ENCODE data around the gene NMUR1.

NMUR1 gene

DNA sequence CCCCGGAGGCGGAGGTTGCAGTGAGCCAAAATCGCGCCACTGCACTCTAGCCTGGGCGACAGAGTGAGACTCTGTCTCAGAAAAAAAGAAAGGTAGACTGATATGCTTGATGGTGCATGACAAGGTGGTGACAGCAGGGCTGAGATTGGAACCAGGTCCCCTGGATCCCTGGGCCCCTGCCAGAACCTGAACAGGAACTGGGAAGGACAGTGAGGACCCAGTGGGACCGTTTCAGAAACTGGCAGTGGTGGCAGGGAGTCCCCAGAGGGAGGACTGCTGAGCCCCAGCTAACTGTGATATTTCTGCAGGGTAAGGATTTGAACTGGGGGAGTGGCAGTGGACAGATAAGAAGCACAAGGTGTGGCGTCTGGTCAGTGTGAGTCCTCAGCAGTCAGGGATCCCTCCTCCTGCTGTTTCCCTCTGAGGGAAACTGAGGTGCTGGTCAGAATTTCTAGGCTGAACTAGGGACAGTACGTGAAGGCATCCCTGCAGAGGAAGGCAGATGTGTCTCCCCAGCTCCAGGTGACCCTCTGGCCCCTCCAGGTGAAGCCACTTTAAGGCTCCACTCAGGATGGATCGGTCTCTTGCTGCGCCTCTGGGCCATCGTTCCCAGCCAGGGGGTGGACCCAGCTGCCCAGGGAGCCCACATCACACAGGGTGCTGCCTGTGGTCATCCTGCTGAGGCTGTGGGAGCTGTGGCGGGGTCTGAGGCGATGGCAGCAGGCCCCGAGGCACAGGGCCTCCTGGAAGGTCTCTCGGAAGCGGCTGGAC, 5.6 kb downstream of the NMUR1 start:
- H3K4me3 ChIP-seq (ENCODE audit: low read depth, low read length), result no peak overlapping the region
- DNase-seq (ENCODE audit: low read depth), result no peak
- TF ChIP-seq, protein P1, sequence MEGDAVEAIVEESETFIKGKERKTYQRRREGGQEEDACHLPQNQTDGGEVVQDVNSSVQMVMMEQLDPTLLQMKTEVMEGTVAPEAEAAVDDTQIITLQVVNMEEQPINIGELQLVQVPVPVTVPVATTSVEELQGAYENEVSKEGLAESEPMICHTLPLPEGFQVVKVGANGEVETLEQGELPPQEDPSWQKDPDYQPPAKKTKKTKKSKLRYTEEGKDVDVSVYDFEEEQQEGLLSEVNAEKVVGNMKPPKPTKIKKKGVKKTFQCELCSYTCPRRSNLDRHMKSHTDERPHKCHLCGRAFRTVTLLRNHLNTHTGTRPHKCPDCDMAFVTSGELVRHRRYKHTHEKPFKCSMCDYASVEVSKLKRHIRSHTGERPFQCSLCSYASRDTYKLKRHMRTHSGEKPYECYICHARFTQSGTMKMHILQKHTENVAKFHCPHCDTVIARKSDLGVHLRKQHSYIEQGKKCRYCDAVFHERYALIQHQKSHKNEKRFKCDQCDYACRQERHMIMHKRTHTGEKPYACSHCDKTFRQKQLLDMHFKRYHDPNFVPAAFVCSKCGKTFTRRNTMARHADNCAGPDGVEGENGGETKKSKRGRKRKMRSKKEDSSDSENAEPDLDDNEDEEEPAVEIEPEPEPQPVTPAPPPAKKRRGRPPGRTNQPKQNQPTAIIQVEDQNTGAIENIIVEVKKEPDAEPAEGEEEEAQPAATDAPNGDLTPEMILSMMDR (IDR thresholded peaks at IDR 0.05; ENCODE audit: insufficient read depth, low read depth, low read length, missing control alignments), result no peak

DNA sequence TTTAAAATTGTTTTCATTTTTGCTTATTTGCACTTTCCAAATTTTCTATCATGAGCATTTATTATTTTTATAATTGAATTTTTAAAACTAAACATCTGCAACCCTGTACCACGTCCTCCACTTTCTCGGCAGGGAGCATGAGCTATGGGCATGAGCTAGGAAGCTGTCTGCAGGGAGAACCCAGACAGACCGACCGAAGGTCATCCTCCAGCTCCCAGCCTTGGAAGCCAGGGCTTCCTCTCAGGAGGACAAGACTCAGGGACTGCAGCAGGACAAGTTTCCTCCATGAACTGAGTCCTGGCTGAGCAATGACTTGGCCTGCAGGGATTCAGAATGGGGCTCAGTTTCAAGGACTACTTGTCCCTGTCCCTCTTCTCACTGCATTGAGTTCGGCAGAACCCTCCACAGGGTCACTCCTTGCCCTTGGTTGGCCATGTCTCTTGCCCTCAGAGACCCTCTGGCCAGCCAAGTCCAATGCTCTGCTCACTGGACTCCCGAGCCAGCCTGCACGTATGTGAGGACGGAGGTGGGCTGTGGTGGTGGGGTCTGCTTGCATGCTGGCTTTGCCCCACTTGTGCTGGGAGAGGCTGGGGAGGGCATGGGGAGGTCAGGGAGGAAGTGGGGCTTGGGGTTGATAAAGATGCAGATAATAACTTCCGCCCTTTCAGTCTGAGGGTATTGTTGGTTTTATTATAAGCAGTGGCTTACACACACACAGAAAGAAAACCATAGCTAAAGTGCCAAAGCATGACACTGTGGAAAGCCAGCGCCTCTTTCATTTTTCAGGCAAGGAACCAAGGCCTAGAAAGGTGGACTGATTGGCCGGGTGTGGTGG, 6.6 kb downstream of the NMUR1 start:
- TF ChIP-seq, protein P1 (IDR thresholded peaks at IDR 0.05; ENCODE audit: insufficient read depth, low read depth, low read length, missing control alignments), result no peak
- DNase-seq (ENCODE audit: low read depth), result no peak

DNA sequence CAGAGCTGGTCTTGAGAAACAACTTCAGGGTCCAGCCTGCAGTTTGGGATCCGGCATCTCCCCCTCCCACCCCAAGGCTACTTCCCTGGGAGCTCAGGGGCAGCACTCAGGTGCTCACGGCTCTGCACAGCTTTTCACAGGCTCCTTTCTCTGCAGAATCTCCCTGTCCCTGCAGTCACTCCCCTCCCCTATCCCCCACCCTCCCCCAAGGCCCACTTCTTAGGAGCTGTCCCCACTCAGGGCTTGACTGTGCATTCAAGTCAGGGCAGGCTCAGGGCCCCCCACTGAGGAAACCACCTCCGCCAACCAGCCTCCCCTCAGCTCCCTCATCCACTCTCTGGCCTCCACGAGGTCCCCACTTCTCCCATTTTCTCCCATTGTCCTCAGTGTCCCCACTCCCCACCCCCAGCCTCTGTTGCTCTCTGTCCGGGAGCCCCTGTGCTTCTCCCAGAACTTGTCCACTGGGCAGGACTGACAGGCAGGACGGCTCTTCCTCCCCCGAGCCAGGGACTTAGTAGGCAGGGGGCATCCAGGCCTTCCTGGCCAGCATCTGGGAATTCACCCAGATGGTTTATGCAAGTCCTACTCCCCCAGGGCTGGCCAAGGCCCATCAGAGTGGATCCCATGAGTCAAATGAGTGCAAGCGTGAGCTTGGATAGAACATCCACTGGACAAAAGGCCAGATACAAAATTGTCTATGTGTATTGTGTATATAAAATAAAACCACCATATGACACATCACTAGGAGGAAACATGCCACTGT, 7.6 kb downstream of the NMUR1 start:
- DNase-seq (ENCODE audit: low read depth), result no peak
- H3K4me3 ChIP-seq (ENCODE audit: low read depth, low read length), result no peak overlapping the region
- TF ChIP-seq, protein P1 (IDR thresholded peaks at IDR 0.05; ENCODE audit: insufficient read depth, low read depth, low read length, missing control alignments), result no peak

More for the DNA sequence above, 6.6 kb downstream of the NMUR1 start:
- H3K4me3 ChIP-seq (ENCODE audit: low read depth, low read length), result no peak overlapping the region

DNA sequence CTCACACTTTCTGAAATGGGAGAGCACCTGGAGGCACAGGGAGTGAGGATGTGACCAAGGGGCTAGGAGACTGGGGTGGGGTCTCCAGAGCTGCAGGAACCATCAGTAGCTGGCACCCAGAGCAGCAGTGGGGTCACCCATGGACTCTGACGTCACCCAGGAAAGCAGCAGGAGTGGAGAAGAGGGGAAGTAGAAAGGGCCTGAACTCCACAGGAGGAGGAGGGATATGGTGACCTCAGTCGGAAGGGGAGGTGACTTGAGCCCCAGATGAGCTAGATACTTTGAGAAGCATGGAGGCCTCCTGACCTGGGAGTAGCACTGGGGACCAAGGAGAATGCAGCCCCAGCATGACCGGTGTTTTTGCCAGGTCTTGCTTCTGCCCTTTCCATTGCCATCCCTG, 8.8 kb downstream of the NMUR1 start:
- TF ChIP-seq, protein P1 (IDR thresholded peaks at IDR 0.05; ENCODE audit: insufficient read depth, low read depth, low read length, missing control alignments), result no peak
- H3K4me3 ChIP-seq (ENCODE audit: low read depth, low read length), result no peak overlapping the region
- DNase-seq (ENCODE audit: low read depth), result no peak

DNA sequence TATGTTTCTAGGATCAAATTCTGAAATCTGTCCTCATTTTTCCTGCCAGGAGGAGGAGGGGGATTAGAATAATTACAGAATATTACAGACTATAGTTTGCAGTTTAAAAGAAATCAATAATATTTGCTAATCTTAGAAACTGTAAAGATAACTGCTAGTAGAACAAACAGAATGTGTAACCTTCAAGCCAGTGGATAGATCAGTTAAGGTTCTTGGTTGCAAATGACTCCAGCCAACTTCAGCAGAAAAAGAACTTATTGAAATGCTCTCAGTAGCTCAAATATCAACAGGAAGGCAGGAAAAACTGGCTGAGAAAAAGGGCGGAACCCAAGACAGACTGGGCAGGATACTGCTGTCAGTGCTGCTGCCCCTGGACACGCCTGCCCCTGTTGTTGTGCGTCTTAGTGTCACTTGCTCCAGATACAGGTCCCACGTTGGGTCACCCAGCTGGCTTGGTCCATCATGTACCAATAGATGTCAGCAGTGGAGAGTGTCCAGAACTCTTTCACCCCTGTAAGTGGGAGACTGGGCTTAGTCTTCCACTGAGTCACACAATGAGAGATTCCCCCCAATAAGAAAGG, 10.2 kb downstream of the NMUR1 start:
- no peak for DNase-seq (ENCODE audit: low read depth)
- H3K4me3 ChIP-seq (ENCODE audit: low read depth, low read length), result no peak overlapping the region
- TF ChIP-seq, protein P1 (IDR thresholded peaks at IDR 0.05; ENCODE audit: insufficient read depth, low read depth, low read length, missing control alignments), result no peak

DNA sequence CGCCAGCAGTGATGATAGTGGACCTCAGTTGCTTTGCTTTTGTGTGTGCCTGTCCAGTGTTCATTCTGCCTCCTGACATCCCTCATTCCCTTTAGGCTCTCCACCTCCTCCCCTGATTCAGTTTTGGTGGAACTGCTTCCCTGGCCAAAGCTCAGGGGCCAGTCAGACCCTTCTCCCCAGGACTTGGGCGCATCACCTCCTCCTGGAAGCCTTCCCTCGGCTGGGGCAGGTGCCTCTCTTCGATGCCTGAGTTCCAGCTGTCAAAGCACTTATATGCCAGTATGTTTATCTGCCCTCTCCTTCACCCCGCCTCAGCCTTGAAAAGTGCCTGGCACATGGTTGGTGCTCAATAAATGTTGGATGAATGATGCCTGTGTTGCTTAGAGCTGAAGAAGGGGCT, 11.5 kb downstream of the NMUR1 start:
- TF ChIP-seq, protein P1 (IDR thresholded peaks at IDR 0.05; ENCODE audit: insufficient read depth, low read depth, low read length, missing control alignments), result no peak
- no peak for DNase-seq (ENCODE audit: low read depth)
- H3K4me3 ChIP-seq (ENCODE audit: low read depth, low read length), result no peak overlapping the region

Measured in GM12865 (cell line).